H1 (cell line): Measurements from ENCODE around the gene SLC16A6. TPM values are rescaled to one million over a fixed set of nuclear protein-coding genes. Genes with fewer than 3 reads are reported as not detected.
"Not testable (repeated sequence)": the region's sequence is repeated elsewhere in the genome, so short reads cannot be mapped to it uniquely, and the experiment has no call there.

Source experiments
- CTCF ChIA-PET: fragments of 300-600 bp; sonication (Branson Sonifier 250); formaldehyde crosslinking; loops from one replicate; lab custom pipeline; 2021; ENCODE audit not compliant: partially characterized antibody; lab: Charles Lee
- POLR2A ChIA-PET: fragments of 300-600 bp; sonication (Branson Sonifier 250); formaldehyde crosslinking; loops from one replicate; lab custom pipeline; 2021; ENCODE audit warnings: inconsistent platforms; ENCODE audit not compliant: partially characterized antibody; lab: Charles Lee
- DNase-seq, 2 experiments: peaks; one replicate each; pipeline versions ENCODE4 v3.0.0 to v3.0.0-alpha.2; 2010 to 2022; ENCODE audit warnings: low spot score in 2 of 2, low read depth in 1 of 2, mixed read lengths in 1 of 2
- FAIRE-seq: peaks from 2 replicates; lab custom pipeline; 2011; peaks lifted over from hg19 to GRCh38; lab: Jason Lieb, UNC
- H2AFZ ChIP-seq: 2 replicates; pipeline ENCODE4 v1.8.1; 2012; ENCODE audit warnings: low read length, inconsistent platforms
- H2AK5ac ChIP-seq: 2 replicates; pipeline ENCODE4 v1.6.1; 2013; ENCODE audit warnings: low read depth, low read length
- H2BK120ac ChIP-seq: replicated peaks from 2 replicates; pipeline ENCODE3; 2013; ENCODE audit warnings: low read depth, low read length, inconsistent platforms
- H2BK12ac ChIP-seq: 2 replicates; pipeline ENCODE4 v1.6.1; 2013; ENCODE audit warnings: low read depth, low read length
- H2BK15ac ChIP-seq: 2 replicates; pipeline ENCODE4 v1.6.1; 2013; ENCODE audit warnings: low read length
- H2BK20ac ChIP-seq: 2 replicates; pipeline ENCODE4 v1.6.1; 2013; ENCODE audit warnings: low read length
- H2BK5ac ChIP-seq: 2 replicates; pipeline ENCODE4 v1.6.1; 2013; ENCODE audit warnings: low read depth, low read length
- H3K14ac ChIP-seq: 2 replicates; pipeline ENCODE4 v1.6.1; 2013; ENCODE audit warnings: inconsistent platforms; ENCODE audit not compliant: insufficient read length
- H3K18ac ChIP-seq: 2 replicates; pipeline ENCODE4 v1.6.1; 2013; ENCODE audit warnings: low read length; ENCODE audit errors: extremely low read depth
- H3K23ac ChIP-seq: 2 replicates; pipeline ENCODE4 v1.6.1; 2013; ENCODE audit warnings: inconsistent platforms; ENCODE audit not compliant: insufficient read length
- H3K23me2 ChIP-seq: 2 replicates; pipeline ENCODE4 v1.6.1; 2013; ENCODE audit warnings: low read depth, low read length
- H3K27ac ChIP-seq: 2 replicates; pipeline ENCODE4 v1.6.1; 2011; ENCODE audit warnings: low read depth, low read length, inconsistent platforms
- H3K27me3 ChIP-seq, 4 experiments: replicated peaks in 1 of 4; 1 replicate in 1 of 4; 2 replicates in 3 of 4; pipeline versions ENCODE4 v1.6.1 to v1.8.1; 2011 to 2013; ENCODE audit warnings: low read length in 3 of 4, mild to moderate bottlenecking in 3 of 4, inconsistent platforms in 2 of 4, mixed read lengths in 2 of 4, moderate library complexity in 1 of 4; ENCODE audit not compliant: control insufficient read depth in 3 of 4, insufficient read depth in 3 of 4; ENCODE audit errors: extremely low read depth in 1 of 4
- H3K36me3 ChIP-seq, 4 experiments: 2 replicates each; pipeline versions ENCODE4 v1.6.1 to v1.8.1; 2011 to 2013; ENCODE audit warnings: mild to moderate bottlenecking in 4 of 4, low read length in 3 of 4, moderate library complexity in 2 of 4, control low read depth in 1 of 4, inconsistent platforms in 1 of 4; ENCODE audit not compliant: insufficient read depth in 4 of 4, control insufficient read depth in 2 of 4
- H3K4ac ChIP-seq: replicated peaks from 2 replicates; pipeline ENCODE3; 2013; ENCODE audit warnings: low read length, low read depth, mixed read lengths, inconsistent platforms; ENCODE audit not compliant: insufficient read length
- H3K4me1 ChIP-seq, 4 experiments: replicated peaks in 1 of 4; 1 replicate in 1 of 4; 2 replicates in 3 of 4; pipeline versions ENCODE4 v1.6.1 to v1.8.1; 2011 to 2013; ENCODE audit warnings: low read length in 3 of 4, inconsistent platforms in 2 of 4, mixed read lengths in 1 of 4; ENCODE audit not compliant: insufficient read depth in 4 of 4, control insufficient read depth in 3 of 4
- H3K4me2 ChIP-seq, 2 experiments: 2 replicates each; pipeline versions ENCODE4 v1.6.1 to v1.8.1; 2011 to 2013; ENCODE audit warnings: low read depth in 2 of 2, low read length in 2 of 2, control low read depth in 1 of 2, inconsistent platforms in 1 of 2, mild to moderate bottlenecking in 1 of 2; ENCODE audit not compliant: insufficient read depth in 1 of 2
- H3K4me3 ChIP-seq, 4 experiments: fragments of 200-600, 300-600 bp in 1 of 4; sonication (generic), shearing (Covaris generic), sonication (Bioruptor Twin) in 1 of 4; 2 replicates each; pipeline versions ENCODE4 v1.5.1 to v1.8.1; 2011 to 2016; ENCODE audit warnings: low read length in 4 of 4, low read depth in 3 of 4, control low read depth in 2 of 4, inconsistent platforms in 2 of 4, mild to moderate bottlenecking in 2 of 4, mixed read lengths in 1 of 4, moderate library complexity in 1 of 4; ENCODE audit not compliant: insufficient read depth in 2 of 4; ENCODE audit errors: extremely low read depth in 1 of 4
- H3K56ac ChIP-seq: replicated peaks from 2 replicates; pipeline ENCODE3; 2013; ENCODE audit warnings: low read depth, mild to moderate bottlenecking, mixed read lengths, low read length, inconsistent platforms; ENCODE audit not compliant: insufficient read length
- H3K79me1 ChIP-seq: 2 replicates; pipeline ENCODE4 v1.6.1; 2013; ENCODE audit warnings: low read depth, low read length, control low read depth
- H3K79me2 ChIP-seq, 2 experiments: 2 replicates each; pipeline versions ENCODE4 v1.6.1 to v1.8.1; 2012 to 2013; ENCODE audit warnings: low read length in 2 of 2, mild to moderate bottlenecking in 2 of 2, inconsistent platforms in 1 of 2; ENCODE audit not compliant: insufficient read depth in 2 of 2, control insufficient read depth in 1 of 2
- H3K9ac ChIP-seq, 4 experiments: replicated peaks in 1 of 4; 1 replicate in 1 of 4; 2 replicates in 3 of 4; pipeline versions ENCODE4 v1.6.1 to v1.8.1; 2011 to 2013; ENCODE audit warnings: low read depth in 3 of 4, low read length in 3 of 4, control low read depth in 2 of 4, mild to moderate bottlenecking in 2 of 4, moderate library complexity in 2 of 4, inconsistent platforms in 1 of 4; ENCODE audit errors: extremely low read depth in 1 of 4
- H3K9me3 ChIP-seq, 2 experiments: 2 replicates each; pipeline versions ENCODE4 v1.6.1 to v1.8.1; 2012 to 2013; ENCODE audit warnings: mild to moderate bottlenecking in 2 of 2, moderate library complexity in 2 of 2, control low read depth in 1 of 2, inconsistent platforms in 1 of 2, low read depth in 1 of 2, low read length in 1 of 2, mixed read lengths in 1 of 2; ENCODE audit not compliant: insufficient read depth in 2 of 2
- H4K20me1 ChIP-seq, 2 experiments: replicated peaks in 1 of 2; 2 replicates each; pipeline versions ENCODE3 to v1.8.1; 2011 to 2013; ENCODE audit warnings: inconsistent platforms in 2 of 2, low read length in 2 of 2, mild to moderate bottlenecking in 1 of 2; ENCODE audit not compliant: insufficient read depth in 2 of 2, control insufficient read depth in 1 of 2
- H4K5ac ChIP-seq: 2 replicates; pipeline ENCODE4 v1.6.1; 2013; ENCODE audit warnings: low read length, low read depth, mixed read lengths, inconsistent platforms; ENCODE audit not compliant: insufficient read length
- H4K8ac ChIP-seq: 2 replicates; pipeline ENCODE4 v1.8.0; 2013; ENCODE audit warnings: mild to moderate bottlenecking, moderate library complexity, low read length, inconsistent platforms; ENCODE audit not compliant: insufficient read depth; ENCODE audit errors: extremely low read depth
- H4K91ac ChIP-seq: replicated peaks from 2 replicates; pipeline ENCODE3; 2013; ENCODE audit warnings: low read length, mixed read lengths, inconsistent platforms; ENCODE audit not compliant: insufficient read length
- WGBS, 2 experiments: shearing (Covaris generic) in 1 of 2; methylation state at CpG; one replicate each; pipeline versions ENCODE4 v1.1.6 to v1.1.7; 2013 to 2015; ENCODE audit warnings: low lambda C conversion rate in 2 of 2, mixed read lengths in 2 of 2, inconsistent platforms in 1 of 2, low coverage in 1 of 2, missing lambda C conversion rate in 1 of 2; ENCODE audit not compliant: insufficient replicate concordance in 2 of 2, insufficient coverage in 1 of 2, insufficient read length in 1 of 2; ENCODE audit errors: extremely low coverage in 1 of 2, missing lambda C conversion rate in 1 of 2; 5-methylcytosine and 5-hydroxymethylcytosine counted together
- polyA plus RNA-seq, 7 experiments: library from polyadenylated mRNA; depleted of rRNA in 3 of 7; stranded (reverse) in 5 of 7; unstranded in 2 of 7; fragments of >200 nt in 5 of 7; fragments of 200-250 nt in 2 of 7; gene quantifications; 1 replicate in 5 of 7; 2 replicates in 1 of 7; 4 replicates in 1 of 7; pipeline versions ENCODE4 v1.2.1 to v1.2.3, GENCODE V29; 2011 to 2013; ENCODE audit warnings: missing spikeins in 2 of 7, mixed read lengths in 2 of 7
- total RNA-seq: library from RNA; stranded (reverse); fragmentation: NEBNext Ultra II Directional; extraction: Animal tissue kit (Norgen Biotek cat#: 25700); gene quantifications from 2 replicates; pipeline ENCODE4 v1.2.1, GENCODE V29; 2021

SLC16A6 gene
- total and polyA plus RNA-seq, 2 of the 8 experiments (the other 6 are each of a cell fraction or from before 2014, with no cell fraction given): 0.17 to 0.22 TPM

DNA sequence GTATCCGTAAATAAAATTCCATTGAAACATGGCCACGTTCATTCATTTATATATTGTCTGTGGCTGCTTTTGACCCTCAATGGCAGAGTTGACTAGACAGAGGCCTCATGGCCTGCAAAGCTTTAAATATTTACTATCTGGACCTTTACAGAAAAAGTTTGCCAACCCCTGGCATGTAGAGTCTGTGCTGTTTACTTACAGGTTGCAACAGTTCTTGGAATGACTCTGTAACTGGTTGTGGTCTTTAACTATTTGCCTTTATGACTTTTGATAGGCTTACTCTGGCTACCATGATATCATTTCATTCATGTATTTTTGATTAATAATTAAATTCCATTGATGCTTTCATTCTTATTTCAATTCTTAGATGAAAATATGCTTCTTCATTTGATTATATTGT lies 25.1 kb downstream of the SLC16A6 start:
- DNase-seq, H2BK5ac ChIP-seq, H3K4ac ChIP-seq, H3K79me2 ChIP-seq, H4K91ac ChIP-seq, H2BK15ac ChIP-seq, H2BK20ac ChIP-seq, H3K23ac ChIP-seq, POLR2A ChIA-PET, H4K5ac ChIP-seq, H2AK5ac ChIP-seq, H3K14ac ChIP-seq, H3K56ac ChIP-seq, H3K23me2 ChIP-seq, H3K9me3 ChIP-seq, H3K79me1 ChIP-seq, H3K18ac ChIP-seq, H4K8ac ChIP-seq, H2BK120ac ChIP-seq, H3K27me3 ChIP-seq, H3K4me1 ChIP-seq, H3K4me2 ChIP-seq, H3K36me3 ChIP-seq, H4K20me1 ChIP-seq, H3K27ac ChIP-seq, H3K9ac ChIP-seq, FAIRE-seq, H3K4me3 ChIP-seq, H2AFZ ChIP-seq, H2BK12ac ChIP-seq: not testable (repeated sequence)
- CTCF ChIA-PET: interaction anchor here (1.2 to 9.2 kb wide), 6 partner anchors 24 to 169 kb away, joined by 3 to 98 read pairs (median 16); partner anchors contain the start of gene SLC16A6
- WGBS, 2 experiments: 91% methylated on average over 2 of the region's 2 CpGs; no CpG with 5 or more reads in 1 of the 2 experiments
